Measurements from ENCODE around the gene C1orf226. TPM values are rescaled to one million over a fixed set of nuclear protein-coding genes. Genes with fewer than 3 reads are reported as not detected.

The C1orf226 gene
- total RNA-seq, 1 donor from 2014 or later: not detected

- TF ChIP-seq CTCF (IDR thresholded peaks at IDR 0.05): no peak
- Mint-ChIP-seq H3K4me1 (peaks cover 6% of the 10 kb centered on the region), H3K4me3 (no peak overlapping the region), H3K27me3 (peaks cover 21% of the 10 kb centered on the region), H3K27ac (no peak overlapping the region), H3K9me3 (no peaks in the 10 kb centered on the region), H3K36me3 (ENCODE audit: low read depth) (no peaks in the 10 kb centered on the region)
- ChIA-PET POLR2A (no interaction called here), CTCF (no interaction called here)
- intact Hi-C loops (cut with micrococcal nuclease): no loop called here
- ATAC-seq (ENCODE audit: low read depth) (no peak), DNase-seq (no peak)
Observed at GRCh38 chr1:162360237-162360873, 21.2 kb upstream of the C1orf226 start.

GRCh38 chr1:162360874-162361260 is 20.7 kb upstream of the C1orf226 start:
- CTCF ChIA-PET: no interaction called here
- intact Hi-C loops (cut with micrococcal nuclease): no loop called here
- peaks cover 6% of the 10 kb centered on the region for H3K4me1 Mint-ChIP-seq
- H3K4me3 Mint-ChIP-seq: no peak overlapping the region
- H3K27ac Mint-ChIP-seq: no peak overlapping the region
- TF ChIP-seq CTCF (IDR thresholded peaks at IDR 0.05): no peak
- POLR2A ChIA-PET: no interaction called here
- no peak for DNase-seq
- H3K9me3 Mint-ChIP-seq: no peaks in the 10 kb centered on the region
- no peak for ATAC-seq (ENCODE audit: low read depth)
- H3K27me3 Mint-ChIP-seq: peaks cover 21% of the 10 kb centered on the region
- H3K36me3 Mint-ChIP-seq (ENCODE audit: low read depth): no peaks in the 10 kb centered on the region

GRCh38 chr1:162361349-162361748 is 20.2 kb upstream of the C1orf226 start:
- ChIA-PET POLR2A (interaction anchor here (0.5 kb wide), 1 partner anchor 181 kb away, joined by 3 read pairs; no protein-coding TSS in a partner anchor), CTCF (no interaction called here)
- no peaks in the 10 kb centered on the region for H3K36me3 Mint-ChIP-seq (ENCODE audit: low read depth)
- peaks cover 21% of the 10 kb centered on the region for H3K27me3 Mint-ChIP-seq
- no peak for DNase-seq
- H3K4me1 Mint-ChIP-seq: peaks cover 6% of the 10 kb centered on the region
- no peaks in the 10 kb centered on the region for H3K9me3 Mint-ChIP-seq
- H3K4me3 Mint-ChIP-seq: no peak overlapping the region
- intact Hi-C loops (cut with micrococcal nuclease): no loop called here
- no peak for TF ChIP-seq CTCF (IDR thresholded peaks at IDR 0.05)
- no peak overlapping the region for H3K27ac Mint-ChIP-seq
- ATAC-seq (ENCODE audit: low read depth): no peak

- Mint-ChIP-seq H3K4me3 (no peak overlapping the region), H3K27ac (no peak overlapping the region), H3K36me3 (ENCODE audit: low read depth) (no peaks in the 10 kb centered on the region), H3K4me1 (peaks cover 6% of the 10 kb centered on the region), H3K9me3 (no peaks in the 10 kb centered on the region), H3K27me3 (peaks cover 10% of the 10 kb centered on the region)
- DNase-seq: no peak
- ATAC-seq (ENCODE audit: low read depth): no peak
- ChIA-PET POLR2A (no interaction called here), CTCF (no interaction called here)
- TF ChIP-seq CTCF (IDR thresholded peaks at IDR 0.05): no peak
- intact Hi-C loops (cut with micrococcal nuclease): no loop called here
Observed at GRCh38 chr1:162363823-162364222, 17.7 kb upstream of the C1orf226 start.

- intact Hi-C loops (cut with micrococcal nuclease): no loop called here
- no peak overlapping the region for H3K4me3 Mint-ChIP-seq
- ChIA-PET POLR2A (no interaction called here), CTCF (no interaction called here)
- H3K36me3 Mint-ChIP-seq (ENCODE audit: low read depth): no peaks in the 10 kb centered on the region
- H3K27ac Mint-ChIP-seq: no peak overlapping the region
- H3K9me3 Mint-ChIP-seq: no peaks in the 10 kb centered on the region
- peaks cover 6% of the 10 kb centered on the region for H3K4me1 Mint-ChIP-seq
- ATAC-seq (ENCODE audit: low read depth) (no peak), DNase-seq (no peak)
- peaks cover 10% of the 10 kb centered on the region for H3K27me3 Mint-ChIP-seq
- TF ChIP-seq CTCF (IDR thresholded peaks at IDR 0.05): no peak
Observed at GRCh38 chr1:162364498-162364897, 17.0 kb upstream of the C1orf226 start.
